Liver (tissue), 2 donors: ENCODE measurements around the gene ABLIM2.

Experiments used
- CTCF ChIP-seq: fragments of 150-350 bp; IDR thresholded peaks from 2 replicates; pipeline ENCODE4 v1.5.1; 2017; ENCODE audit warnings: improper control_type of control experiment, low read depth, low read length; ENCODE audit not compliant: missing input control
- REST ChIP-seq: IDR thresholded peaks from 2 replicates; pipeline ENCODE4 v1.6.1; 2016; ENCODE audit warnings: antibody characterized with exemption, mild to moderate bottlenecking
- donor health status: healthy.

- TF ChIP-seq CTCF (no peak), REST (peak; percentile 91)
These were observed 40.4 kb upstream of the ABLIM2 start, which contains the start of gene SH3TC1 for GRCh38 chr4:8198906-8199593.
